HFFc6 (cell line): Measurements from ENCODE around the gene GLT6D1. TPM values are rescaled to one million over a fixed set of nuclear protein-coding genes. Genes with fewer than 3 reads are reported as not detected.

Experiments used
- DNase-seq: peaks from one replicate; pipeline ENCODE4 v3.0.0-alpha.2; 2018
- H3K27ac Mint-ChIP-seq: 2 replicates; pipeline ENCODE4 v1.8.0; 2020; ENCODE audit warnings: mild to moderate bottlenecking, mixed read lengths
- H3K27me3 Mint-ChIP-seq: 2 replicates; pipeline ENCODE4 v1.8.0; 2021; ENCODE audit warnings: mild to moderate bottlenecking, moderate library complexity, mixed read lengths; ENCODE audit not compliant: insufficient read depth
- H3K36me3 Mint-ChIP-seq: 2 replicates; pipeline ENCODE4 v1.8.0; 2021; ENCODE audit warnings: low read depth, mixed read lengths
- H3K4me1 Mint-ChIP-seq: 2 replicates; pipeline ENCODE4 v1.8.0; 2020; ENCODE audit warnings: low read depth, mixed read lengths
- H3K4me3 Mint-ChIP-seq: 2 replicates; pipeline ENCODE4 v1.8.0; 2020; ENCODE audit warnings: mild to moderate bottlenecking, moderate library complexity, mixed read lengths
- H3K9me3 Mint-ChIP-seq: 2 replicates; pipeline ENCODE4 v1.8.0; 2020; ENCODE audit warnings: mild to moderate bottlenecking, mixed read lengths
- total RNA-seq, 6 experiments: library from RNA; stranded (reverse); fragmentation: NEBNext Ultra II Directional; extraction: Animal tissue kit (Norgen Biotek cat#: 25700); gene quantifications; 2 replicates in 1 of 6; 3 replicates in 5 of 6; pipeline ENCODE4 v1.2.3, GENCODE V29; 2021
- TF ChIP-seq, protein P1 (sequence below): fragments of 200-600 bp; sonication (generic); IDR thresholded peaks from 2 replicates; pipeline ENCODE4 v1.5.0; 2021; ENCODE audit warnings: antibody characterized with exemption, mild to moderate bottlenecking

Gene GLT6D1
- total RNA-seq, 6 experiments from 2014 or later: not detected

GRCh38 chr9:135618866-135619598 lies 20.3 kb downstream of the GLT6D1 start:
- Mint-ChIP-seq H3K4me3 (no peak overlapping the region), H3K27ac (no peak overlapping the region), H3K36me3 (no peaks in the 10 kb centered on the region), H3K9me3 (no peaks in the 10 kb centered on the region), H3K27me3 (peaks cover 10% of the 10 kb centered on the region), H3K4me1 (no peaks in the 10 kb centered on the region)
- TF ChIP-seq, protein P1, sequence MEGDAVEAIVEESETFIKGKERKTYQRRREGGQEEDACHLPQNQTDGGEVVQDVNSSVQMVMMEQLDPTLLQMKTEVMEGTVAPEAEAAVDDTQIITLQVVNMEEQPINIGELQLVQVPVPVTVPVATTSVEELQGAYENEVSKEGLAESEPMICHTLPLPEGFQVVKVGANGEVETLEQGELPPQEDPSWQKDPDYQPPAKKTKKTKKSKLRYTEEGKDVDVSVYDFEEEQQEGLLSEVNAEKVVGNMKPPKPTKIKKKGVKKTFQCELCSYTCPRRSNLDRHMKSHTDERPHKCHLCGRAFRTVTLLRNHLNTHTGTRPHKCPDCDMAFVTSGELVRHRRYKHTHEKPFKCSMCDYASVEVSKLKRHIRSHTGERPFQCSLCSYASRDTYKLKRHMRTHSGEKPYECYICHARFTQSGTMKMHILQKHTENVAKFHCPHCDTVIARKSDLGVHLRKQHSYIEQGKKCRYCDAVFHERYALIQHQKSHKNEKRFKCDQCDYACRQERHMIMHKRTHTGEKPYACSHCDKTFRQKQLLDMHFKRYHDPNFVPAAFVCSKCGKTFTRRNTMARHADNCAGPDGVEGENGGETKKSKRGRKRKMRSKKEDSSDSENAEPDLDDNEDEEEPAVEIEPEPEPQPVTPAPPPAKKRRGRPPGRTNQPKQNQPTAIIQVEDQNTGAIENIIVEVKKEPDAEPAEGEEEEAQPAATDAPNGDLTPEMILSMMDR: no peak
- DNase-seq: no peak

DNA sequence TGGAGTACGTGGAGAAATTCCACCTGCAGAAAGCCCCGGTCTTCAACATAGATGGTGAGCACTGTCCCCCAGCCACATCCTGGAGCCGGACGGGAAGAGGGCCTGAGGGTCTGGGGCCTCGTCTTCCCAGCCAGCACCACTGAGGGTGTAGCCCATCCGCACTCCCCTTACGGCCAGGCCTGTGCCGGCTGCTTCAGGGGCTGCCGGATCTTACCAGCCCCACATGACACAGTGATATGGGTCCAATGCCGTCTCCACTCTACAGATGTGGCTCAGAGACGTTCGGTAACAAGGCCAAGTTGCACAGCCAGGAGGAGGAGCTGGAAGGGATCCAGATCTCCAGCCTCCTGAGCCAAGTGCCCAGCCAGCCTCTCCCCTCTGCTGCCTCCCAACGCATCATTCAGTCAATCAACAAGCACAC lies 21.3 kb downstream of the GLT6D1 start:
- TF ChIP-seq, protein P1: no peak
- Mint-ChIP-seq H3K9me3 (no peaks in the 10 kb centered on the region), H3K27ac (no peak overlapping the region), H3K4me3 (no peak overlapping the region), H3K36me3 (no peaks in the 10 kb centered on the region), H3K27me3 (peaks cover 12% of the 10 kb centered on the region), H3K4me1 (no peaks in the 10 kb centered on the region)
- DNase-seq: no peak

- no peak overlapping the region for H3K27ac Mint-ChIP-seq
- DNase-seq: no peak
- H3K36me3 Mint-ChIP-seq: no peaks in the 10 kb centered on the region
- no peaks in the 10 kb centered on the region for H3K4me1 Mint-ChIP-seq
- H3K27me3 Mint-ChIP-seq: peaks cover 13% of the 10 kb centered on the region
- no peak overlapping the region for H3K4me3 Mint-ChIP-seq
- TF ChIP-seq, protein P1: no peak
- H3K9me3 Mint-ChIP-seq: no peaks in the 10 kb centered on the region
Measured at GRCh38 chr9:135617538-135617900, 21.8 kb downstream of the GLT6D1 start.

GRCh38 chr9:135616619-135617537 lies 22.5 kb downstream of the GLT6D1 start:
- Mint-ChIP-seq H3K27me3 (peaks cover 13% of the 10 kb centered on the region), H3K9me3 (peaks cover 1% of the 10 kb centered on the region; the same call in 1 of the 2 replicates), H3K4me3 (no peak overlapping the region), H3K27ac (no peak overlapping the region), H3K4me1 (no peaks in the 10 kb centered on the region), H3K36me3 (no peaks in the 10 kb centered on the region)
- no peak for DNase-seq
- TF ChIP-seq, protein P1: no peak

DNA sequence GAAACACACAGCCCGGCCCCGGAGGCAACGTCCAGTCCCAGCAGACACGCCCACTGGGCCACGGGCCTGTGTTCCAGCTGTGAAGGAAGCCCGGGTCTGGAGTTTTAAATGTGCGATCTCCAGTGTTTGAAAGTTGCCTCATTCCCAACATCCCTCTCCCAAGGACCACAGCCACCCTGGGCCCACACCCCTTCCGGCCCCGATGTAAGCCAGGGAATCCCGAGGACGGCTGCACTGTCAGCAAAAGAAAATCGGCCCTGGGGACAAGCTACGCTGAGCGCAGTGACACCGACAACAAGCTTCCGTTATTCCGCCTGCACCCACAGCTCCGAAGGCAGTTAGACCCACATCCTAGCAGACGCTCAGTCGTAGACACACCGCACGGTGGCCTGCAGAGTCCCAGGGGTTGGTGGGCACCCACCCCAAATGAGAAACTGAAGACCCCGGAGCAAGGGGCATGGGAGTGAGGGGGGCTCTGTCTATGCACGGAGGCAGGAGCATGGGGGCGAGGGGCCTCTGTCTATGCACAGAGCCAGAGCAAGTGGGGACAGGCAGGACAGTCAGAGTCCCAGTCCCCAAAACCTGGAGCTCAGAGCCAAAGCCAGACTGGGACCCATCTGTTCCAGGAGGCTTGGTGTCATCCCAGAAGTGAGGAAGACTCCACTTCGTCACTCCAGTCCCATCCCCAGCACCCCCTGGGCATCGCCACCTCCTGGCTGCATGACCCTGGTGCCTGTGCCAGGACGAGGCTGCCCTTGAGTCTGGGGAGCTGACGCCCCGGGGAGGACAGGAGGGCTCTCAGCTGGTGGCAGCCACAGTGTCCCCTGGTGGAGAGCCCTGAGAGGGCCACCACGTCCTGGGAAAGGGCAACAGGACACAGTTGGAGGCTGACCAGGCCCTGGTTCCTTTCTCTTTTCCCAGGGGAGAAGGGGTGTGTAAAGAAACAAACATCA lies 23.4 kb downstream of the GLT6D1 start:
- no peaks in the 10 kb centered on the region for H3K4me1 Mint-ChIP-seq
- H3K27me3 Mint-ChIP-seq: peaks cover 7% of the 10 kb centered on the region
- peaks cover 4% of the 10 kb centered on the region; the same call in 1 of the 2 replicates for H3K9me3 Mint-ChIP-seq
- TF ChIP-seq, protein P1: peak; percentile 42
- no peaks in the 10 kb centered on the region for H3K36me3 Mint-ChIP-seq
- DNase-seq: no peak
- H3K27ac Mint-ChIP-seq: no peak overlapping the region
- H3K4me3 Mint-ChIP-seq: no peak overlapping the region
